IPS-20b (cell line): ENCODE data around the gene U2AF1L4.

Experiments
- H3K27ac ChIP-seq: one replicate; pipeline ENCODE4 v1.5.1; 2013; ENCODE audit warnings: low read length
- H3K27me3 ChIP-seq: 2 replicates; pipeline ENCODE4 v1.6.1; 2013; ENCODE audit warnings: mild to moderate bottlenecking, low read length, inconsistent platforms; ENCODE audit not compliant: insufficient read depth
- H3K36me3 ChIP-seq: 2 replicates; pipeline ENCODE4 v1.6.1; 2013; ENCODE audit warnings: low read depth, mild to moderate bottlenecking, inconsistent platforms, low read length, moderate library complexity; ENCODE audit not compliant: insufficient read depth
- H3K4me1 ChIP-seq: 2 replicates; pipeline ENCODE4 v1.6.1; 2013; ENCODE audit warnings: mild to moderate bottlenecking, control low read depth, inconsistent platforms, low read length, moderate library complexity; ENCODE audit not compliant: insufficient read depth
- H3K4me3 ChIP-seq: 2 replicates; pipeline ENCODE4 v1.5.1; 2013; ENCODE audit warnings: mild to moderate bottlenecking, low read length, inconsistent platforms
- H3K9ac ChIP-seq: 2 replicates; pipeline ENCODE4 v1.6.1; 2013; ENCODE audit warnings: low read depth, mild to moderate bottlenecking, inconsistent platforms, low read length, moderate library complexity
- H3K9me3 ChIP-seq: 2 replicates; pipeline ENCODE4 v1.6.1; 2013; ENCODE audit warnings: mild to moderate bottlenecking, low read depth, low read length, inconsistent platforms; ENCODE audit not compliant: insufficient read depth

The U2AF1L4 gene

GRCh38 chr19:35716801-35717664, 28.2 kb downstream of the U2AF1L4 start:
- H3K4me3 ChIP-seq: peak overlapping the region; percentile 85
- H3K27ac ChIP-seq: peak overlapping the region; percentile 79
- H3K36me3 ChIP-seq: peaks cover 15% of the 10 kb centered on the region
- no peaks in the 10 kb centered on the region for H3K9me3 ChIP-seq
- peak overlapping the region; percentile 94 for H3K9ac ChIP-seq
- peaks cover 9% of the 10 kb centered on the region for H3K27me3 ChIP-seq
- peaks cover 14% of the 10 kb centered on the region; the same call in 1 of the 2 replicates for H3K4me1 ChIP-seq

- peak overlapping the region; percentile 94 for H3K9ac ChIP-seq
- H3K36me3 ChIP-seq: peaks cover 8% of the 10 kb centered on the region; the same call in 1 of the 2 replicates
- H3K4me3 ChIP-seq: peak overlapping the region; percentile 85
- peaks cover 17% of the 10 kb centered on the region for H3K4me1 ChIP-seq
- peak overlapping the region; percentile 79 for H3K27ac ChIP-seq
- H3K9me3 ChIP-seq: no peaks in the 10 kb centered on the region
- H3K27me3 ChIP-seq: peaks cover 9% of the 10 kb centered on the region
Measured at GRCh38 chr19:35715981-35716800, 29.0 kb downstream of the U2AF1L4 start.

- Histone ChIP-seq H3K4me1 (peaks cover 19% of the 10 kb centered on the region), H3K9me3 (no peaks in the 10 kb centered on the region), H3K36me3 (peaks cover 8% of the 10 kb centered on the region; the same call in 1 of the 2 replicates), H3K4me3 (peak overlapping the region; percentile 85; the same call in 1 of the 2 replicates), H3K27me3 (peaks cover 9% of the 10 kb centered on the region), H3K27ac (no peak overlapping the region), H3K9ac (peak overlapping the region; percentile 94)
Measured at GRCh38 chr19:35715355-35715809, 29.8 kb downstream of the U2AF1L4 start.

- H3K36me3 ChIP-seq: 0 out of 2 replicates have a peak, but pooled peaks cover 3% of the 10 kb centered on the region
- peaks cover 9% of the 10 kb centered on the region for H3K27me3 ChIP-seq
- no peak overlapping the region for H3K9ac ChIP-seq
- H3K9me3 ChIP-seq: no peaks in the 10 kb centered on the region
- no peak overlapping the region; the same call in 1 of the 2 replicates for H3K4me3 ChIP-seq
- peaks cover 19% of the 10 kb centered on the region for H3K4me1 ChIP-seq
- no peak overlapping the region for H3K27ac ChIP-seq
Measured at GRCh38 chr19:35714601-35715354, 30.4 kb downstream of the U2AF1L4 start.

- H3K4me3 ChIP-seq: no peak overlapping the region
- H3K27ac ChIP-seq: no peak overlapping the region
- peaks cover 19% of the 10 kb centered on the region for H3K4me1 ChIP-seq
- no peaks in the 10 kb centered on the region for H3K9me3 ChIP-seq
- peaks cover 9% of the 10 kb centered on the region for H3K27me3 ChIP-seq
- no peaks in the 10 kb centered on the region for H3K36me3 ChIP-seq
- no peak overlapping the region for H3K9ac ChIP-seq
Measured at GRCh38 chr19:35713904-35714495, 31.2 kb downstream of the U2AF1L4 start.

GRCh38 chr19:35713506-35713850, 31.7 kb downstream of the U2AF1L4 start:
- H3K36me3 ChIP-seq: no peaks in the 10 kb centered on the region
- H3K4me1 ChIP-seq: peaks cover 19% of the 10 kb centered on the region
- peaks cover 10% of the 10 kb centered on the region for H3K27me3 ChIP-seq
- H3K27ac ChIP-seq: no peak overlapping the region
- no peaks in the 10 kb centered on the region for H3K9me3 ChIP-seq
- no peak overlapping the region for H3K9ac ChIP-seq
- no peak overlapping the region for H3K4me3 ChIP-seq

GRCh38 chr19:35712567-35713505, 32.4 kb downstream of the U2AF1L4 start:
- peaks cover 16% of the 10 kb centered on the region for H3K27me3 ChIP-seq
- no peak overlapping the region for H3K4me3 ChIP-seq
- H3K4me1 ChIP-seq: peaks cover 19% of the 10 kb centered on the region
- no peaks in the 10 kb centered on the region for H3K36me3 ChIP-seq
- no peak overlapping the region for H3K9ac ChIP-seq
- no peak overlapping the region for H3K27ac ChIP-seq
- H3K9me3 ChIP-seq: no peaks in the 10 kb centered on the region

GRCh38 chr19:35710784-35711723, 34.2 kb downstream of the U2AF1L4 start:
- Histone ChIP-seq H3K4me3 (no peak overlapping the region), H3K9me3 (no peaks in the 10 kb centered on the region), H3K27me3 (peaks cover 16% of the 10 kb centered on the region), H3K9ac (no peak overlapping the region), H3K36me3 (no peaks in the 10 kb centered on the region), H3K27ac (no peak overlapping the region), H3K4me1 (peaks cover 19% of the 10 kb centered on the region)

GRCh38 chr19:35708391-35708790, 36.8 kb downstream of the U2AF1L4 start:
- H3K36me3 ChIP-seq: no peaks in the 10 kb centered on the region
- no peak overlapping the region for H3K4me3 ChIP-seq
- H3K9me3 ChIP-seq: no peaks in the 10 kb centered on the region
- H3K9ac ChIP-seq: no peak overlapping the region
- no peak overlapping the region for H3K27ac ChIP-seq
- H3K4me1 ChIP-seq: peaks cover 4% of the 10 kb centered on the region; the same call in 1 of the 2 replicates
- H3K27me3 ChIP-seq: peaks cover 27% of the 10 kb centered on the region
